HepG2 (cell line): ENCODE measurements around the gene PTPRD. TPM values are rescaled to one million over a fixed set of nuclear protein-coding genes. Genes with fewer than 3 reads are reported as not detected.

ENCODE experiments used
- ATAC-seq: fragments of 200-7000 bp; cut with Tn5 transposase; 3 replicates; pipeline ENCODE4 v1.9.1; 2020; ENCODE audit warnings: mild to moderate bottlenecking, moderate library complexity
- BruUV-seq: library from RNA; stranded (reverse); fragments of 400-500 nt; replicated peaks from 2 replicates; lab custom pipeline; 2021; lab: Mats Ljungman, UMichigan
- CTCF ChIA-PET: fragments of 300-600 bp; formaldehyde crosslinking; extraction: SDS; loops from one replicate; lab custom pipeline; 2021; ENCODE audit warnings: low total read pairs, inconsistent platforms, low intra/inter-chr PET ratio; lab: Yijun Ruan, JAX
- POLR2A ChIA-PET: fragments of 350-600 bp; sonication (Branson Sonifier 250); formaldehyde crosslinking; loops from one replicate; lab custom pipeline; 2020; ENCODE audit warnings: antibody characterized with exemption, inconsistent platforms; lab: Yijun Ruan, JAX
- DNase-seq: peaks from one replicate; pipeline ENCODE4 v3.0.0-alpha.2; 2015; ENCODE audit warnings: low spot score
- FAIRE-seq: peaks from 3 replicates; lab custom pipeline; 2011; peaks lifted over from hg19 to GRCh38; lab: Jason Lieb, UNC
- H2AFZ ChIP-seq: one replicate; pipeline ENCODE4 v1.6.1; 2011; ENCODE audit warnings: low read length, inconsistent platforms
- H3K27ac ChIP-seq: fragments of 300-600 bp; 3 replicates; pipeline ENCODE4 v1.8.0; 2011; ENCODE audit warnings: mixed run types, mild to moderate bottlenecking, mixed read lengths, low read length, inconsistent platforms; ENCODE audit not compliant: insufficient read depth; ENCODE audit errors: extremely low read length
- H3K27me3 ChIP-seq, 2 experiments: fragments of 200-600 bp in 1 of 2; 2 replicates in 1 of 2; 3 replicates in 1 of 2; pipeline versions ENCODE4 v1.6.0 to v1.8.0; 2011; ENCODE audit warnings: low read length in 2 of 2, mild to moderate bottlenecking in 2 of 2, moderate library complexity in 2 of 2, inconsistent platforms in 1 of 2; ENCODE audit not compliant: insufficient read depth in 2 of 2, control insufficient read depth in 1 of 2
- H3K36me3 ChIP-seq, 2 experiments: fragments of 200-600 bp in 1 of 2; replicated peaks in 1 of 2; 2 replicates in 1 of 2; 3 replicates in 1 of 2; pipeline versions ENCODE4 v1.5.1 to v1.8.0; 2011; ENCODE audit warnings: low read length in 2 of 2, inconsistent platforms in 1 of 2; ENCODE audit not compliant: insufficient read depth in 2 of 2, control insufficient read depth in 1 of 2
- H3K4me1 ChIP-seq: 2 replicates; pipeline ENCODE4 v1.5.1; 2012; ENCODE audit warnings: low read length, inconsistent platforms; ENCODE audit not compliant: insufficient read depth
- H3K4me2 ChIP-seq: 2 replicates; pipeline ENCODE4 v1.6.0; 2011; ENCODE audit warnings: low read depth, low read length, inconsistent platforms
- H3K4me3 ChIP-seq, 3 experiments: fragments of 200-600 bp in 1 of 3; sonication (generic), shearing (Covaris generic) in 1 of 3; replicated peaks in 1 of 3; 2 replicates each; pipeline ENCODE4 v1.5.1; 2011 to 2016; ENCODE audit warnings: low read length in 3 of 3, inconsistent platforms in 2 of 3, low read depth in 2 of 3, mild to moderate bottlenecking in 2 of 3, control low read depth in 1 of 3, mixed read lengths in 1 of 3; ENCODE audit not compliant: insufficient read depth in 1 of 3
- H3K79me2 ChIP-seq: one replicate; pipeline ENCODE4 v1.6.1; 2011; ENCODE audit warnings: low read length, inconsistent platforms; ENCODE audit not compliant: insufficient read depth
- H3K9ac ChIP-seq: 2 replicates; pipeline ENCODE4 v1.6.0; 2011; ENCODE audit warnings: mild to moderate bottlenecking, low read depth, low read length, inconsistent platforms; ENCODE audit not compliant: insufficient read depth
- H3K9me3 ChIP-seq: 2 replicates; pipeline ENCODE4 v1.5.1; 2012; ENCODE audit warnings: mild to moderate bottlenecking, low read length
- H4K20me1 ChIP-seq: 2 replicates; pipeline ENCODE4 v1.6.0; 2011; ENCODE audit warnings: inconsistent platforms, mild to moderate bottlenecking, low read length, moderate library complexity; ENCODE audit not compliant: insufficient read depth
- BCLAF1 ChIP-seq: fragments of 450-650 bp; IDR thresholded peaks from 2 replicates; pipeline ENCODE4 v1.6.1; 2017; ENCODE audit warnings: mild to moderate bottlenecking
- CBFB ChIP-seq: sonication (generic); formaldehyde crosslinking; IDR thresholded peaks from 2 replicates; pipeline ENCODE4 v1.4.0; 2020; ENCODE audit warnings: missing genetic modification reagents
- CSRNP1 ChIP-seq: sonication (generic); formaldehyde crosslinking; IDR thresholded peaks from 2 replicates; pipeline ENCODE4 v1.8.1; 2023; ENCODE audit warnings: mild to moderate bottlenecking, missing genetic modification reagents
- DZIP1 ChIP-seq: sonication (generic); formaldehyde crosslinking; IDR thresholded peaks from 2 replicates; pipeline ENCODE4 v1.5.0; 2020; ENCODE audit warnings: mild to moderate bottlenecking, missing genetic modification reagents
- KMT2B ChIP-seq: IDR thresholded peaks from 2 replicates; pipeline ENCODE4 v1.6.1; 2016; ENCODE audit warnings: missing genetic modification reagents, missing compliant biosample characterization
- SATB2 ChIP-seq: sonication (generic); formaldehyde crosslinking; IDR thresholded peaks from 2 replicates; pipeline ENCODE4 v1.5.0; 2020; ENCODE audit warnings: missing genetic modification reagents
- THYN1 ChIP-seq: sonication (generic); formaldehyde crosslinking; IDR thresholded peaks from 2 replicates; pipeline ENCODE4 v1.8.1; 2023; ENCODE audit warnings: low read depth, mild to moderate bottlenecking, moderate library complexity, missing genetic modification reagents, borderline replicate concordance
- YY1 ChIP-seq: IDR thresholded peaks from 2 replicates; pipeline ENCODE4 v1.6.1; 2011; ENCODE audit warnings: low read length, low read depth, moderate library complexity, mild to moderate bottlenecking; ENCODE audit not compliant: insufficient read depth, insufficient replicate concordance
- ZBTB2 ChIP-seq: sonication (generic); formaldehyde crosslinking; IDR thresholded peaks from 2 replicates; pipeline ENCODE4 v1.8.0; 2022; ENCODE audit warnings: low read depth, missing genetic modification reagents
- ZNF619 ChIP-seq: sonication (generic); formaldehyde crosslinking; IDR thresholded peaks from 2 replicates; pipeline ENCODE4 v1.4.0; 2020; ENCODE audit warnings: mild to moderate bottlenecking, missing genetic modification reagents
- WGBS: methylation state at CpG from one replicate; pipeline ENCODE4 v1.1.6; 2017; ENCODE audit warnings: low lambda C conversion rate; 5-methylcytosine and 5-hydroxymethylcytosine counted together
- in situ Hi-C: cut with HindIII; loops from 2 replicates; pipeline ENCODE4 v1.10.0; 2017; ENCODE audit warnings: low pct_unique_long_range_greater_than_20kb; ENCODE audit not compliant: extremely low pct_ligation_motif_present
- intact Hi-C: fragments of 100-400 bp; cut with micrococcal nuclease; formaldehyde crosslinking; loops from one replicate; pipeline ENCODE4 v1.10.0; 2022; ENCODE audit not compliant: unreplicated experiment
- polyA plus RNA-seq, 8 experiments: library from polyadenylated mRNA; depleted of rRNA in 3 of 8; stranded (reverse) in 7 of 8; unstranded in 1 of 8; fragments of >200 nt; fragmentation: Illumina TruSeq in 4 of 8; extraction: Trizol in 4 of 8; gene quantifications; 2 replicates each; pipeline versions ENCODE4 v1.2.1 to v1.2.3, GENCODE V29; 2011 to 2016; ENCODE audit warnings: low read depth in 4 of 8, missing spikeins in 1 of 8, mixed read lengths in 1 of 8; ENCODE audit not compliant: insufficient read depth in 1 of 8
- total RNA-seq, 5 experiments: library from RNA; depleted of rRNA; stranded (reverse); fragments of >200 nt; fragmentation: Illumina TruSeq; extraction: Trizol; gene quantifications; 2 replicates each; pipeline ENCODE4 v1.2.3, GENCODE V29; 2016; ENCODE audit warnings: low read depth in 1 of 5

PTPRD gene
- total and polyA plus RNA-seq, 2 of the 13 experiments (the other 11 are each of a cell fraction or from before 2014, with no cell fraction given), result 0.05 TPM; not detected in 1

GRCh38 chr9:10341057-10341456 lies 271.7 kb downstream of the PTPRD start:
- Histone ChIP-seq H3K79me2 (no peaks in the 10 kb centered on the region), H2AFZ (no peak overlapping the region), H4K20me1 (no peaks in the 10 kb centered on the region), H3K4me3 (no peak overlapping the region), H3K9ac (no peak overlapping the region), H3K4me2 (no peak overlapping the region), H3K36me3 (no peaks in the 10 kb centered on the region), H3K27ac (no peak overlapping the region), H3K4me1 (no peaks in the 10 kb centered on the region), H3K9me3 (no peaks in the 10 kb centered on the region), H3K27me3 (no peaks in the 10 kb centered on the region; a peak in 1 of 5 replicates)
- FAIRE-seq (no peak), ATAC-seq (no peak), DNase-seq (no peak)
- BruUV-seq, result no TSS peak
- in situ Hi-C loops (no loop called here), intact Hi-C loops (no loop called here)
- TF ChIP-seq YY1 (no peak), BCLAF1 (no peak), CBFB (CRISPR knock-in tag) (no peak), CSRNP1 (CRISPR knock-in tag) (no peak), THYN1 (no peak), ZNF619 (CRISPR knock-in tag) (no peak), SATB2 (no peak), ZBTB2 (CRISPR knock-in tag) (no peak), DZIP1 (CRISPR knock-in tag) (no peak), KMT2B (CRISPR knock-in tag) (no peak)
- CTCF ChIA-PET, result no interaction called here
- WGBS, result 0% methylated on average over 2 of the region's 2 CpGs
- POLR2A ChIA-PET, result no interaction called here
